Measurements from ENCODE around the gene FLT3LG.

DNA sequence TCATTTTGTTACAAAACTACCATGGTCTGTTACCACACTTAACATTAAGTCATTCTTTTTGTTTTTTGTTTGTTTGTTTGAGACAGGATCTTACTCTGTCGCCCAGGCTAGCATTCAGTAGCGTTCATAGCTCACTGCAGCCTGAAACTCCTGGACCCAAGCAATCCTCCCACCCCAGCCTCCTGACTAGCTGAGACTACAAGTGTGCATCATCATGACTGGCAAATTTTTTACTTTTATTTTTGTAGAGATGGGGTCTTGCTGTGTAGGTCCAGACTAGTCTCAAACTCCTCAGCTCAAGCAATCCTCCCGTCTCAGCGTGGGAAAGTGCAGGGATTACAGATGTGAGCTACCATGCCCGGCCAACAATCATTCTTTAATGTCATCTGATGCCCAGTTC, 17.7 kb upstream of the FLT3LG start:
- TF ChIP-seq CTCF (IDR thresholded peaks at IDR 0.05) (no peak), POLR2A (IDR thresholded peaks at IDR 0.05) (no peak)
